Activated CD8-positive, alpha-beta memory T cell treated with anti-CD3 and anti-CD28 coated beads for 36 hours (primary cell): ENCODE measurements around the gene RNF121. TPM values are rescaled to one million over a fixed set of nuclear protein-coding genes. Genes with fewer than 3 reads are reported as not detected.

Experiments used
- CTCF ChIA-PET: fragments of 350-600 bp; sonication (Branson Sonifier 250); formaldehyde crosslinking; loops from one replicate; lab custom pipeline; 2021; ENCODE audit warnings: antibody characterized with exemption; lab: Charles Lee
- POLR2A ChIA-PET: fragments of 350-600 bp; sonication (Branson Sonifier 250); formaldehyde crosslinking; loops from one replicate; lab custom pipeline; 2021; ENCODE audit warnings: antibody characterized with exemption; lab: Charles Lee
- total RNA-seq, 2 experiments: library from RNA; stranded (reverse); gene quantifications; one replicate each; pipeline ENCODE4 v1.2.3, GENCODE V29; 2021

The RNF121 gene
- total RNA-seq, 2 experiments from 2014 or later: 48.1 to 50.7 TPM

- POLR2A ChIA-PET: no interaction called here
Observed at GRCh38 chr11:72000202-72000867, 71.5 kb downstream of the RNF121 start.

DNA sequence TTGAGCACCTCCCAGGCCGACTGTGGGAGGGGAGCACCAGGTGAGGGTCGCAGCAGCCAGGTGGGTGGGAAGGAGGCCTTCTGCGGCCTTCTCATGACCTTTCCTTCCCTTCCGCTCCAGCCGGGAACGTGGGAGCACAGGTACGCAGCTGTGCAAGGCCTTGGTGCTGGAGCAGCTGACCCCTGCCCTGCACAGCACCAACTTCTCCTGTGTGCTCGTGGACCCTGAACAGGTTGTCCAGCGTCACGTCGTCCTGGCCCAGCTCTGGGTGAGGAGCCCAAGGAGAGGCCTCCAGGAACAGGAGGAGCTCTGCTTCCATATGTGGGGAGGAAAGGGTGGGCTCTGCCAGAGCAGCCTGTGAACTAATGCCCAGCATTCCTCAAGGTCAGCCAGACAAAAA, 72.4 kb downstream of the RNF121 start:
- POLR2A ChIA-PET: no interaction called here
- CTCF ChIA-PET: no interaction called here

More at GRCh38 chr11:72000202-72000867, 71.5 kb downstream of the RNF121 start:
- CTCF ChIA-PET: interaction anchor here (1.2 kb wide), 1 partner anchor 22 kb away, joined by 6 read pairs; no protein-coding TSS in a partner anchor

GRCh38 chr11:72001834-72002591, 73.2 kb downstream of the RNF121 start:
- POLR2A ChIA-PET: interaction anchor here (0.8 kb wide), 1 partner anchor 16 kb away, joined by 6 read pairs; no protein-coding TSS in a partner anchor
- CTCF ChIA-PET: interaction anchor here (0.7 kb wide), 1 partner anchor 14 kb away, joined by 3 read pairs; no protein-coding TSS in a partner anchor

- ChIA-PET POLR2A (interaction anchor here (0.6 kb wide), 1 partner anchor 1552 kb away, joined by 5 read pairs; no protein-coding TSS in a partner anchor), CTCF (no interaction called here)
Observed at GRCh38 chr11:72002841-72003775, 74.3 kb downstream of the RNF121 start.

DNA sequence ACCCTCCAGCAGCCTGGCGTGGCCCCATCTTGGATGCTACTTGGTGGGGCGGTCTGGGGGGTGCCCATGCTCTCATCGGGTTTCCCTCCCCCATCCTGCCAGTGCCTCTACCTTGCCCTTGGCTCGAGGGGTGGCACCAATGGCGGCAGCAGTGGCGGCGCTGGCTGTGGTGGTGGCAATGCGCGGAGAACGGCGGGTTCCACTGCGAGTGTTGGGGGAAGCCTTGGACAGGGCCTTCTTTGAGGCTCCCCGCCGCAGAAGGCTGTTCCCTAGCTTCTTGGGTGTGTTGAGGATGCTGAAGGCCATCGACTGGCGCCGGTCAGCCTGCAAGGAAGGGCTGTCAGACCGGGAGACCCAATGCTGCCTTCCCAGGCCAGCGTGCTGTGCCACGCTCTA, 74.9 kb downstream of the RNF121 start:
- ChIA-PET CTCF (interaction anchor here (1.7 kb wide), 1 partner anchor 21 kb away, joined by 3 read pairs; no protein-coding TSS in a partner anchor), POLR2A (interaction anchor here (0.6 kb wide), 1 partner anchor 1551 kb away, joined by 5 read pairs; no protein-coding TSS in a partner anchor)

DNA sequence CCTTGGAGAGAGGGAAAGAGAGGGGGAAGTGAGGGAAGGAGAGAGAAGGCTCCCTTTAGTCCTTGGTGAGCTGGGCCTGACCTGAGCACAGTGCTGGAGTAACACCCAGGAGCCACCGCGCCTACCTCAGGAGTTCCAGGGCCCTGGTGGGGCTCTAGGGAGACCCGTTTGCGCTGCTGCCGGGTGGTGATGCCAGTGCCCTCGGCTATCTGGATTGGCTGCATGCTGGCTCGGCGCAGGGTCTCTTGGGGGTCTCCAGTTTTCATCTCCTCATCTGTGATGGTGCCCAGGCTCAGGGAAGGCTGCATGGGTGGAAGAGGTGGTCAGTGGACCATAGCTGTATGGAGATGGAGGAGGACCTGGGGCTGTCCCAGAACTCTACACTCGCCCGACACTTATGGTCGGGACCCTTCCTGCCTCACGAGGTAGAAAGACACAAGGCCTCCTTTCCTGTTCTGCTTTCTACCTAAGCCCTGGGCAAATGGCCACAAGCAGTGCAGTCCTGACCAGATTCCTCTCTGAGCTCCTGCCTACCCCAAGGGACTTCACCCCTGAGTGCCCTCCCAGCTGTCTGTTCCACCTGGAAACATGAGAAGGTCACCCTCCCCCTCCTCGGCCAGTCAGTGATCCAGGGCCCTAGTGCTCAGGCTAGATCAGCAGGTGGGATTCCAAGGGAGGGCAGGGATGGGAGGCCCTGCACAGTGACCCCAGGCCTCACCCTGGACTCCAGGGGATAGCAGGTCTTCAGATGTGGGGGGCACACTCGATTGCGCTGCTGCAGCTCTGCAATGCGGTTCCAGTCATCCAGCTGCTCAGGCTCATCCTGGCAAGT, 75.9 kb downstream of the RNF121 start:
- POLR2A ChIA-PET: no interaction called here

DNA sequence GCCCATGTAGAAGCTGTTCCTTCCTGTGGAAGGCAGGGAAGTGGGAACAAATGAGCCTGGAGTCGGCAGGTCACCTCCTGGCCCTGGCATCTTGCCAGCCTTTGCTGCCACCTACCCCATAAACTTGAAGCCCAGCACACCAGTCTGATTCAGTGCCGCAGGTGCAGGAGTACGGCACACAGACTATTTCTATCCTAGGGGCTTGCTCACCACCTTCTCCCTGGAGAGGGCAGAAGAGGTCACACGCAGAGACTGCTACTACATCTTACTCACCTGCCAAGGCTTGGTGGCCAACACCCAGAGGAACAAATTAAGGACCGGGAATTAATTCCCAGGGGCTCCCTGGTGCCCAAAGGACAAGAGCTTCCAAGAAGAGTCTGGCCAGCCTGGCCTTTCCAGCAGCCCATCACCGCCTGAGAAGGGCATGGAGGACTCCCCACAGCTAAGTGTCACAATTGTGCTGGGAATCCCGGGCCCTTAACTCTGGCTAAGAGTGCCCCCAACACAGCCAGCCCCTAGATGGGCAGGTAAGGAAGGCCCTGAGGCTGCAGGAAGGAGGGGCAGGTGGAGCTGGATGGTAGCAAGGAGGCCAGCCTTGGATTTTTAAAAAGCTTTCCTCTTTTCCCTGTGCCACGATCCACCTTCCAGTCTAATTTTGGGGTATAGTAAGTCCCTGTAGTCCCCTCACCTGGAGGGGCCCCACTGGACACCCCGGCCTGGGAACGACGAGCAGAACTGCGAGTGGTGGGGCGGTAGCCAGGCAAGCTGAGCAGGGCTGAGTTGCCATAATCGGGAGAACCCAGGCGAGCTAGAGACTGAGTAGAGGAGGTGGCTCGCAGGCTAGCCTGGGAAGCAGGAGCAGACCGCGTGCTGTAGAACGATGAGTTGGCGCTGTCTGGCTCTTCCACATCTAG, 76.8 kb downstream of the RNF121 start:
- ChIA-PET POLR2A (no interaction called here), CTCF (interaction anchor here (0.5 to 1.7 kb wide), 2 partner anchors 19 to 139 kb away, joined by 3 read pairs; no protein-coding TSS in a partner anchor)

More for the DNA sequence above, 75.9 kb downstream of the RNF121 start:
- CTCF ChIA-PET: interaction anchor here (1.7 kb wide), 1 partner anchor 20 kb away, joined by 3 read pairs; no protein-coding TSS in a partner anchor

GRCh38 chr11:72006309-72007088, 77.7 kb downstream of the RNF121 start:
- POLR2A ChIA-PET: no interaction called here
- CTCF ChIA-PET: interaction anchor here (0.5 to 1.0 kb wide), 3 partner anchors 29 to 191 kb away, joined by 3 to 5 read pairs (median 3); no protein-coding TSS in a partner anchor

DNA sequence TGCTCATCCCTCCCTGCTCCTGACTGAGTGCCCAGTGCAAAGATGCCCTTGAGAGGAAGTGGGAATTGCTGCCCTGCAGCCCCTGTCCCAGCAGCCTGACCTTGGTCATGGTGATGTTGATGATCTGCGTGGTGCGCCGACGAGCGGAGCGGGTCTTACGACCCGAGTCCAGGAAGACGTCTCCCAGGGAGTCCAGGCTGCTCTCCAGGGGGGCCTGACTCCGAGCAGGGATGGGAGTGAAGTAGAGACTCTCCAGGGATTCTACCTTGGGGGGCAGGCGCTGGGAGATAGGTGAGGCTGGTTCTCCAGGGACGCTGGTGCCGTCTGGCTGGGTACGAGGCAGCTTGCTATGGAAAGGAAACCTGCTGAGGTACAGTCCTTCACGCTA, 78.2 kb downstream of the RNF121 start:
- POLR2A ChIA-PET: interaction anchor here (1.1 kb wide), 1 partner anchor 10 kb away, joined by 4 read pairs; no protein-coding TSS in a partner anchor
- CTCF ChIA-PET: interaction anchor here (1.0 kb wide), 1 partner anchor 30 kb away, joined by 3 read pairs; no protein-coding TSS in a partner anchor

DNA sequence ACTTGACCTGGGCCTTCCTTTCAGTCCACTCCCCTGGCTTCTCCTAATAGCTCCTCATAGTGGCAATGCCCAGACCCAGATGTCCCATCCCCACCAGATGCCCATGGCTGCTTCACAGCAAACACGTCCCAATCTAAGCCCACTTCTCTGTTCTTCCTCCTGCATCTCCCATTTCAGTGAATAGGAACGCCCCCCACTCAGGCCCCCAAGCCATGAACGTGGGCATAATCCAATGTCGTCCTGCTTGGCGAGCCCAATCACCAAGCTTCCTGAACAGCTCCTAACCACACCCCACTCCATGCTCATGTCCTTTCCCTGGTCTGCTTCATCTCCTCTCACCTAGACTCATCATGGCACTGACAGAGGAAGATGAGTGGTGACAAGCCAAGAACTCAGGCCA, 78.7 kb downstream of the RNF121 start:
- ChIA-PET POLR2A (interaction anchor here (1.1 kb wide), 1 partner anchor 9 kb away, joined by 4 read pairs; no protein-coding TSS in a partner anchor), CTCF (interaction anchor here (1.0 kb wide), 1 partner anchor 30 kb away, joined by 3 read pairs; no protein-coding TSS in a partner anchor)

DNA sequence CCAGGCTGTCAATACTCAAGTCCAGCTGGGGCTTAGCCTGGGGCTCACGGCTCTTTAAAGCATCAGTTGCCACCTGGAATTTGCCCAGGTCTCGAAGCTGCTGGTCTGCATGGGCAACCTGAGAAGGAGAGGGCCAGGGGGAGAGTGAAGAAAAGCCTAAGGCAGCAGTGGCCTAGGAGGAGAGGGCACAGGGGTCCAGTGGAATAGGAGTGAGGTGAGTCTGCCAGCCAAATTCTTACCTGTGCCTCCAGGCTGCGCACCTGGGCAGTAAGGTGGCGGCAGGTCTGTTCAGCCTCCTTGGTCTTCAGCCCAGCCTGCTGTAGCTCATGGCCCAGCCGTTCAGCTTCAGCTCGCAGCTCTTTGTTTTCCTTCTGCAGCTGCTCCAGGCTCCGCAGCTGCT, 79.9 kb downstream of the RNF121 start:
- POLR2A ChIA-PET: no interaction called here
- CTCF ChIA-PET: no interaction called here

GRCh38 chr11:72009156-72009555, 80.3 kb downstream of the RNF121 start:
- ChIA-PET CTCF (no interaction called here), POLR2A (no interaction called here)

DNA sequence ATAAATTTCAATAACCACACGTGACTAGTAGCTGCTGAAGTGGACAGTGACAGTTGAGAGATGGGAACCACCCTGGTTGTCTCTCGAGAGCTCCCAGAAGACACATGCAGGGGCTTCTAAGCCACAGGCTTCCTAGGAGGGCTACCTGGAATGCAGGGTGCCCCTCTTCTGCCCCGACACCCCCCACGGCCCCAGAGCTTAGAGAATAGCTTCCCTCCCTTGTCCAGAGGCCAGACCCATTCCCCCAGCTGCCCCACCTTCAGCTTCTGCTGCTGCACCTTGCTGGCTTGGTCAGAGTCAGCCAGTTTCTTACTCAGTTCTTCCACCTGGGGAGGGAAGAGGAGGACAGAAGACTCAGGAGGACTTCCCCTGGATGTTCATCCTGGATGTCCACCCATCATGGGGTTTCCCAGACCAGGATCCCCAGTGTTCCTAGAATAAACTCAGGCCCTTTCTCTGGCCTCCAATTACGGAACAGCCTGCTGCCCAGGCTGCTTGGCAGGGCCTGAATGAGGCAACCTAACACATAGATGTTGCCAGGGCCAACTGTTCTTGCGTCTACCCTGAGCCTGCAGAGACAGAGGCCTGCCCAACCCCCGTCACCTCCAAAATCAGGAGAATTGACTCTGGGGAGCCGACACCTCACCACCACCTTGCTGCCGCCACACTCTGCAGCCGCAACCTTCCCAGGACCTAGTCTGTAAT, 81.8 kb downstream of the RNF121 start:
- ChIA-PET CTCF (no interaction called here), POLR2A (no interaction called here)

DNA sequence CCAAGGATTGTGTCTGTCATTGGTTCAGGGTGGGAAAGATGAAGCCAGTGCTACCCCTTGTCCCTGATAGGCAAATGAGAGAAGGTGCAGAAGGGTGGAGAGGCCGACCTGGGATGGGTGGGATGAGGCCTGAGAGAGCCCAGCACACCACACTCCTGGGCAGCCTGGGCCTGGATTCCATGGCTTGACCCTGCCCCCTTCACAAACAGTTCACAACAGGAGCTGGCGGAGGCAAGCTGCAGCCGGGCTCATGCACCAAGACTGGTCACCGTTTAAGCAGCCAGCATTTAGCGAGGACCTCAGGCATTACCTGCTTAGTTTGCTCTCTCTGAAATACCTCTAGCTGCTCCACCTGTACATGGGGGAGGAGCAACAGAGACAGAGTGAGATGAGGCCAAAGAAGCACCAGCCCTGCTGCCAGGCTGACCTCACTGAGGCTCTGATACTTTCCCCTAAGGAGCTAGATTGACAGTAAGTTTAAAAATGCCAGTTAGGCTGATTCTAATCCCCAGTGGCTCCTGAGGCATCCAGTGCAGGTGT, 83.3 kb downstream of the RNF121 start:
- CTCF ChIA-PET: no interaction called here
- POLR2A ChIA-PET: no interaction called here
